ENCODE results near the gene BRINP3. TPM values are rescaled to one million over a fixed set of nuclear protein-coding genes. Genes with fewer than 3 reads are reported as not detected.
"Not testable (repeated sequence)": the region's sequence is repeated elsewhere in the genome, so short reads cannot be mapped to it uniquely, and the experiment has no call there.

BRINP3 gene
- total RNA-seq, 1 experiment from 2014 or later = not detected

DNA sequence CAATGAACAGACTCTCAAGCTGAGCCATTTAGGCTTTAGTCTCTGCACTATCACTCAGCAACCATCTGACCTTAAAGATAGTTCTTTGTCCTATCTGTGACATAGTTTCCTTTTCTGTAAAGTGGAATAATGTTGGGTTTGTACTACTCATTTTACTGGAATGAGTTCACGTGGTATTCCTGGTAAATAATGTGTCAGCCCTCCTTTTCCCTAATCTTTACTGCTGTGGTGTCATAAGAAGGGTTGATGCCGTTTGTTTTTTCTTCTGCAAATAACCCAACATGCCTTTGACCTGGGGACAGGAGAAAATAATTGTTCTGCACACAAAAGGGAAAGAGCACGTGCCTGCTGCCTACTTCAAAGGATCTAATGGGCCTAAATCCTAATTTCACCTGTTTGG lies 297.8 kb downstream of the BRINP3 start:
- DNase-seq (ENCODE audit: low read depth) = no peak

DNA sequence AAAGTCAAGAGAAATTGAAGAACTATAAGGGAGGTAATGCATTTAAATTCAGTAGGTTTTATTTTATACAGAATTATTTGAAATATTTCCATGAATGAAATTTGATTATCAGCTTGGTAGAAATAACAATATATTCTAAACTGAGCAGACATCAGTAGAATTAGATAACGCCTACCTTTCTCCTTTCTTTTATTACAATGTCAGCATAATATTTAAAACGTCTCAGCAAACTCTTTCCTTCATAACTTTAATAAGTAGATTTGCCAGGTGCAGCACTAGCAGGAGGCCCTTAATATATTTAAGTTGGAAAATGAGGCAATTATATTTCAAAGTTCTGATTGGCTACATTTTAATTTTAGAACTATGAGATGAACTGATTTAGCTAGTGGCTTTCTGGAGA lies 298.8 kb downstream of the BRINP3 start:
- no peak for DNase-seq (ENCODE audit: low read depth)

DNA sequence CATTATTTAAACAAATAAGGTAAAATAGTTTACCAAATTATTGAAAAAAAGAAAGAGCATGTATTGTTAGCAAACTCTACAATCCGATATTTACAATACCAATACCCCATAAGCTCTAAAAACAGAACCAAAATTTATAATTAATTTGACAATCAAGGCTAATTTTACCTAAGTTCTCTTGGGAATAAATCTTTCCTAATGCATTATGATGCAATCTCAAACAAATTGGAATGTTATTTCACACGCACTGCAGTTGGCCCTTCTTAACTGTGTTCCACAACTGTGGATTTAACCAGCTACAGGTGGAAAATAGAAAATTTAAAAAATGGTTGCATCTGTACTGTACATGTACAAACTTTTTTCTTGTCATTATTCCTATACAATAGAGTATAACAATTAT lies 300.1 kb downstream of the BRINP3 start:
- no peak for DNase-seq (ENCODE audit: low read depth)

DNA sequence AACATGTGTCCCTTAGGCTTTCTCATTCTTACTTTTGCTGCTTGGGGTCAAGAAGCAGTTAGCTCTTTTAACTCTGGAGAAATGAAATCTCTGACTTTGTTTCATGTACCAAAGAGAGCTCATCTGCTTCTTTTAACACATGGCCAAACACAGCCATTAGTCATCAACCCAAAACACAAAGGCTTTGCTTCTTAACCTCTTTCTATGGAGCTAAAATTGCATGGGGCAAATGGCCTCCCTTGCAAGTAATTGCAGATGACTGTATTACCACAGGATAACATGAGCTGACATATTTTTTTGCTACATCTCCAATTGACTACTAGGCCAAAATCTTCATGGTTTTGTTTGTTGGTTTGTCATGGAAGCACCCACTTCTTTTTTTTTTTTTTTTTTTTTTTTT lies 300.9 kb downstream of the BRINP3 start:
- DNase-seq (ENCODE audit: low read depth) = peak; percentile 6

DNA sequence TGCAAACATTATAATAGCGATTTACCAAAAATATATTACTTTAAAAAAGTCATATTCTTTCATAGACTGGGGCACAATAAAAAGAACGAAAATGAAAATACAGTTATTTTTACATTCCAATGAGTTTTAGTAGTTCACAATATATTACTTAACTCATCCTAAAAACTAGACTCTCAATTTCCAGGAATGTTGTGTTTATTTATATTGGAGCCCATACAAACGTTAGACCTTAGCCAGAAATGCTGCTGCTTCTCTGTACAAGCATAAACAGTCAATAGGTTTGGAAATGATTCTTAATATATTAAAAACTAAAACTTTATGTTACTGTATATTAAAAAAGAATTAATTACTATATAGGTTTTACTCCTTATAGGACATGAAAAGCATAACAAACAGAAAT lies 302.3 kb downstream of the BRINP3 start:
- DNase-seq (ENCODE audit: low read depth) = no peak

DNA sequence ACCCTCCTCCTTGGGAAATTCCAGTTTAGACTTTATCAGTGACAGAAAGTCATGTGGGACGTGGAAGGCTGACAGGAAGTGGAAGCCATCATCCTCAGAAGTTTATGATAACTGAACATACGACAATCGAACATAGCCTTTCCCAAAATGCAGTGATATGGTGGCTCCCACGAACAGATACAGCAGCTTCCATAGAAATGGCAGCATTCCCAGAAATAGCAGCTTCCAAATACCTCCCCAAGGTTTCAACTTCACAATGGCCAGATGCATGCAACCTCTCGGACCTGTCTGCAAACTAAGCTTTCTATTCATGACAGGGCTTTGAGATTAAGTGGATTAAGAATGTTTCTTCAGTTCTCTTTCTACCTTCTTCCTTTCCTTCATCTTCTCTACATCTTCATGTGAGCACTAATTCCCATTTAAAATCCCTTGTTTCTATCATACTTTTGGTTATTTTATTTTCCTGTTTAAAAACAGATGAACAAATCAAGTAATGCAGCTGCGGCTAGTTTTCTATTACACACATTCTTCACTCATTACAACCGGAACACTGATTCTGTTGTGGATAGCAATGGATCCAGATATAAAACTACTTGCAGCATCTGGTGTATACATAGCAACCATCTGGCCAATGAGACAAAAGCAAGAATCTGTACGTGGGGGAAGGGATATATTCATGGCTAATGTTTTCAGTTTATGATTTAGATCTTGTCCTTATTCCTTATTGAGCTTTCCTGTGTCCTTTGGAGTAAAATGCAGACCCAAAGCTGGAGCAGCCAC lies 304.8 kb downstream of the BRINP3 start:
- peak; percentile 10 for DNase-seq (ENCODE audit: low read depth)

DNA sequence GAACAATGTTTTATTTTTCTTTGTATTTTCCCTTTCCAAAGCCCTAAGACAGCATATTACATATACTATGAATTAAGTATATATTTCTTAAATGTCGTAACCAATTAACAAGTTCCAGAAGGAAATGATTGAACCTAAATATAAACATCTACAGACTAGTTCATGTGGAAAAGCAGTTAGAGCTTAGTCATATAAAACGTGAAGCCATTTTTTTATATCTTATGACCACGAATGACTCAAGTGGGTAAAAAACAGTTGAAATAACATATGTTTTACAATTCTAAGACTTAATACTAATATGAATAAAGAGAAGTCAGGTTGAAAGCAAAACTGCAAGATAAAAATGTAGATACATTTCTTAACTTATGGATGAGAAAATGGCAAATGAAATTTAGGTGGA lies 307.3 kb downstream of the BRINP3 start:
- DNase-seq (ENCODE audit: low read depth) = no peak

DNA sequence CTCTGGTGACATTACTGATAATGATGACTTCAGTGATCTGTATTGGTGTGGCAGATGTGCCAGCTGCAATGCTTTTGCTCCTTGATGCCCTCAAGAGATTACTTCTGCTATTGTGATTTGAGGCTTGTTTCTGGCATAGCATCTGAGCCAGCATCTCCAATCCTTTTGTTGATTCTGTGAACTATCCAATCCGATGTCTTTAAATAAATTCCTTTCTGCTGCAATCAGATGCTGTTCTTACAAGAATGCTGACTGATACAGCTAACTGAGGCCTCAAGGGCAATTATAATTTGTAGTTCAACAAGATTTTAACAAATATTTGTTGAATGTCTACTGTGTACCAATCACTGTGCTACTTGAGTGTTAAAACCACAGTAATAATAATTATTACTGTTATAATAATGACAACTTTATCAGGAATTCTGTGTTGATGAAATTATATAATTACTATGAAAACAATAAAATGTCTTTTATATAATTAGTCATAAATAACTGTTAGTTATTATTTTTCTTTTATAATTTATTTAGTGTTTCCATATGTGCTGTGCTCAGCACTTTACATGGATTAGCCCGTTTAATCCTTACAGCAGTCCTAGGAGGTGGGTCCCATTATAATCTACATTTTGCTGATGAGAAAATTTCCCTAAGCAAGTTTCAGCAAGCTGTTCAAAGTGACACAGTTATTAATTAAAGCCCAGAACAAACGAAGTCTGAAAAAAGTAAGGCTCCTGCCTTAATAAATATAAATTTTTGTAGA lies 308.2 kb downstream of the BRINP3 start:
- DNase-seq (ENCODE audit: low read depth) = no peak

DNA sequence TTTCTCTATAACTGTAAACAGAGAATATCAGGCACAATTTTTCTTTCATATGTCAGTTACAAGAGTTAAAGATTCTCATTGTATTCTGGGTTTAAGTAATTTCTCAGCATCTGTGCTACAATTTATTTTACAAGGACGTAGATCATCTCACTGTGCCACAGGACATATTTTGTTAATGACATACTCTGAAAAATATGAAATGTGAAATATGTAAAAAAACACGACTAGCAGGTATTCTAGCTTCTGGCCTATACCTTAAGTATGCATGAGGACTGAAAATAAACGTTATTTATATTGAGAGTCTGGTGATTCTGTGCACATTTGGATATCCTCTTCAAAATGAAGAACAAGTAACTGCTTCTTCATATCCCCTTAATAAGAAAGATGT lies 308.8 kb downstream of the BRINP3 start:
- no peak for DNase-seq (ENCODE audit: low read depth)

DNA sequence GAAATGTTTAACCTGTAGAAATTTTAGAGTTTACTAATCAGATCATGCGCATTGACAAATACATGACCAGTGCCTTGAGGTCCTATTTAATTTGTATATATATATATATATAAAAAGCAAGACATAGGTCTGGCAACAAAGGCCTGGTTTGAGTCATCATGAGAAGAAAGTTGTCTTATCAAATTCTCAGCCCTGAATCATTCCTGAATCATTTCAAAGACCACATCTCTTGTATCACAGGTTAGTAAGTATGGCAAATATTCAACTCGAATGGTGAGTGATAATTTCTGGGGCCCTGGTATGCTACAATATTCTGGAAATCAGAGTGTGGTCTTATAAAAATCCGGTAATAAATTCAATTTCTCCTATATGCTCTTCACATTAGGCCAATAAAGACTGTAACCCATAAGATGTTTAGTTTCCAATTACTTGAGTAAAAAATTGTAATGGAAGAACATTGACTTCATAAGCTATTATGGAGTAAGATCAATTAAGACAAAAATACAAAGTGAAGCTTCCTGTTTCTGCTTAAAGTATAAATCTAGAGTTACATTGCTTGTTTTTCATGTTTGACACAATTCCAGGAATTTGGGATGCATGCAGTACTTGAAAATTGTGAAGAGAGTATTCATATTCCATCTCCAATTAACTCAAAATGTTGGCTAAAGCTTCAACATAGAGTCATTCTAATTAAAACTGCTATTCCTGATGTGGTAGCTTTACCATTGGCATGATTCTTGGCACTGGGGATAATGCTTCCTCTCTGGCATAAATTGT lies 309.4 kb downstream of the BRINP3 start:
- DNase-seq (ENCODE audit: low read depth) = peak; percentile 5

DNA sequence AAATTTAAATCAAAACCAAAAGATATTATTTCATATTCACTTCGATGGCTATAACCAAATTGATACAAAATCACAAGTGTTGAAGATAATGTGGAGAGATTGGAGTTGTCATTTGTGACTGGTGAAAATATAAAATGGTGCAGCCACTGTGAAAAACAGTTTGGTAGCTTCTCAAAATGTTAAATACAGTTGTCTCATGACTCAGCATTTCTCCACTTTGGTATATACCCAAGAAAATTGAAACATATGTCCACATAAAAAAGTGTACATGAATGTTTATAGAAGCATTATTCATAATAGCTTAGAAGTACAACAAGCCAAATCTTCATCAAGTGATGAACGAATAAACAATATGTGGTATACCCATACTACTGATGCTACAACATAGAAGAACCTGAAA lies 318.5 kb downstream of the BRINP3 start:
- DNase-seq (ENCODE audit: low read depth) = no peak

DNA sequence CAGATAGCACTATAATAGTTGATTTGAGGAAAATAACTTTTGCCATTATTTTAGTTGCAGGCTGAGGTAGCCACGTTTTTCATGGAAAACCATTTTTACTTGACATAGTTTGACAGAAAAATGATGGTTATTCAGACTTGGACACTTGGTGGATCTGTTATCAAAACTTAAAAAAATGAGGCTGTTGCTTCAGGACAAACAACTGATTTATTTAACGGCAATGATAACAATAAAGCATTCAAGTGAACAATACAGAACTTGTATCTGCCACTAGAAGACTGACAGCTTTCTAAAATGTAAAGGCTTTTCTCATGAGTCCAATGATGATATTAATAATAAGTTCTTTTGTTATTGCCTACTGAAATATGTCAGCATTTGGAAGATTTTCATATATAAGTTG lies 322.9 kb downstream of the BRINP3 start:
- DNase-seq (ENCODE audit: low read depth) = no peak

DNA sequence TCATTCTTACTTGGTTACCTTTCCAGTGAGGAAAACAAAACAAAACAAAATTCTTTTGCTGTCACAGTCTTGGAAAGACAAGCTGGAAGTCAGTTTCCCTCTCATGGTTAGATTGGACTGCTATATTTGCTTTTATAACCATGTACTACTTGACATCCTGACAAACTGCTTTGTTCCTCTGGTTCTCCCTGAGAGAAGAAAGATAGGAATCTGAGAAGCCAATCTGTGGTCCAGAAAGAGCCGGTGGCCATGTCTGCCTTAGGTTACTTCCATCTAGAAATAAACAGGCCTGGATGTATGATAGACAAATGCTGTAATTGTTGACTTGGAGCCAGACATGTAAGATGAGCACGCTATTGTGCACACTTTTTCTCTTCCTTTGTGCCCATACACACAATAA lies 330.0 kb downstream of the BRINP3 start:
- no peak for DNase-seq (ENCODE audit: low read depth)

DNA sequence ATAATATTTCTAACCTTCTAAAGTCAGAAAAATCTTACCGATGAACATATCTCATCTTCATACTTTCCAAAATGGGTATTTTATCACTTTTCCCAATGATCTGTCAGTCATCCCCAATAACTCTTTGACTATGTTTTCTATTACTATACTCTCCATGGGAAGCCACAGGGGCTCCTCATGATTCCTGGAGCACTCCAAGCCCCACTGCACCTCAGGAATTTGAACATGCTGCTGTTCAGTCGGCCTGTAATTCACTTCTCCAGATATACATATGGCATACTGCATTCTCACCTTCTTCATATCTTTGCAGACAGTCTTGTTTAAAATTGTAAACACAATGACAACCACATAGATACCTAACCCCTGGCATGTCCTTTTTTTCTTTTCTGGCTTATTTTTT lies 333.0 kb downstream of the BRINP3 start:
- no peak for DNase-seq (ENCODE audit: low read depth)

DNA sequence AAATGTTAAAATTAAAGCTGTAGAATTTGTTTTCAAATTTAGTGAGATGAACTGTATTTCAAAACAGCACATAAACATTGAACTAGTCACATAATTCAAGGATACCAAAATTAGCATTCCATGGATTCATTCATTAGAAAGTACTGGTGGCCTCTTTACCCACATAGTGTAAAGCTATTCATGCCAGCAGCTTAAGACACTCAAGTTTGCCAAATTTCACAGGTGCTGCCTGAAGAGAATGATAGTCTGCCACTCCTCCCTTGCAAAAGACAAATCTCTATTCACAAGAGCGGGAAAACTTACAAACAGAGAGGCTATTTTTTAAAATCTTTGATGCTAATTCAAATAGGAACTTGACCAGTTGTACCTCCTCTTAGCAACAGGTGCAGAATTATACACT lies 337.0 kb downstream of the BRINP3 start:
- no peak for DNase-seq (ENCODE audit: low read depth)

DNA sequence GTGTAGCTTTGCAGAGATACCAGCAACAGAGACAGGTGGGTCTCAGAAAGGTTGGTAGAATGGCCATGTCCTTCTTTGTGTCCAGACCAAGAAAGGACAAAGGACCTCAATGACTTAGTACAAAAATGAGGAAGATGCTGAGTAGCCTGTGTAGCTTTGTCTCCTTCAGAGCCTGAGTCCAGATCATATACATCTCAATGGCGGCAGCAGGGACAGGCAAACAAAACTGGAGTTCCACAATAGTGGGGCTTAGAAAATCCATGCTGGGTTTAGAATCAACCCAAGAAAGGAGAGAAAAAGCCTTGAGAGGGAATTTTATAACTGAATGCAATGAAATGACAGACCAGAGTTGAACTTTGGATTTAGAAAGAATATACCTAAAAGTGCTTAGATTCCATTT lies 339.0 kb downstream of the BRINP3 start:
- DNase-seq (ENCODE audit: low read depth) = no peak

DNA sequence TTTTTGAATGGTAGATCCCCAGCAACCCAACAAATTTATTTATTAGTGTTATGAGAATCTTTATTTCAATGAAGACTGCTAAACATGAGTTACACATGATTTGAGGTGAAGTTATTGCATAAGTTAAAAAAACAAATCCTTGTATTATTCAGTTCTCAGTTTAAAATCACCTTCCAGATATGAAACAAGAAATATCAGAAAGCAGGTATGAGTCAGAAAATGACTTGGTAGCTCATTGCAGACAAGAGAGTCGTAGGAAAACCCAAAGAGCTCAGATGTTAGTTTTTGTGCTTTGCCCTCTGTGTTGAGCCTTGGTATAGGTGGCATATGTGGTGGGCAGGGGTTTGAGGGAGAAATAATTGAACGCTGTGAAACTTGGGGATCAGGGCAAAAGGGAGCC lies 339.4 kb downstream of the BRINP3 start:
- no peak for DNase-seq (ENCODE audit: low read depth)

DNA sequence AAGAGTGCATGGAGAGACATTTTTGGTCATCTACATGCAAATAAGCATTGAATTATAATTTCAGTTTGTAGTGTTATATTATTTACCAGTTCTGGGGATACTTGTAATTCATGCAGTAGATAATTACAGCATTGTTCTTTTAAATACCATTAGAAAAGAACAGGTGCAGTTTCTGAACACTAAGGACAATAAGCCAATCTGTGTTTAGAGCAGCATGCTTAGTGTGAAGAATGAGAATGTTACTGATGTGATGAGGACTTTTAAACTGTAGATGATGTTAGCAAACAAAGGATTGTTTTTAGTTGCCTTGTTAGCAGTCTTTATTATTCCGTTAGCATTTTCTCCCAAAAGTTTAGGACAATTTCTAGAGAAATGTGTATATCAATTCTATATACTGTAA lies 348.3 kb downstream of the BRINP3 start:
- DNase-seq (ENCODE audit: low read depth) = no peak

DNA sequence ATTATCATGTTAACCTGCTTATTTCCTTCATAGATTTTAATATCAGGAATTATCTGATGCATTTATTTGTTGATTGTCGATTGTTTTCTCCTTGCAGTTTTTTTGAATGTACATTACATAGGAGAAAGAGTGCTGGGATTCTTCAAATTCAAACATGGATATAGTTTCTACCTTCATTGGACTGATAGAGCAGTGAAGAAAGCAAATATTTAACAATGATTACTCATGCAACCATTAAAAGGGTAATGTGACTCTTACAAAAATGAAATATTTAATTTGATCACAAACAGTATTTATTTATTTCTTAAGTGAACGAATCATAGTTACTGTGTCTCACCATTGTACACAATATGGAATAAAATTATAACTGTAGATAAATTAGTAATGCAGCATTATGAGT lies 350.9 kb downstream of the BRINP3 start:
- no peak for DNase-seq (ENCODE audit: low read depth)

DNA sequence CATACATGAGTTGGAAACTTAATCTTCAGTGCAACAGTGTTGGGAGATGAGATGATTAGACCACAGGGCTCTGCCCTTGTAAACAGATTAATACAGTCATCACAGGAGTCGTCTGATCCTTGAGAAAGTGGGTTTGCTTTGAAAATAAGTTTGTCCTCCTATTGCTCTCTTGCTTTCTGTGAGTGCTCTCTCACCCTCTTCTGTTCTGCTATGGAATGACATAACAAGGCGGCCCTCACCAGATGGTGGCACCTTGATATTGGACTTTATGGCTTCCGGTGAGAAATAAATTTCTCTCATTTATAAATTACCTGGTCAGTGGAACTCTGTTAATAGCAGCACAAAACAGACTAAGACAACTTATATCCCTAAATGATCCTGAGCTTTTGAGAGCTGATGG lies 353.6 kb downstream of the BRINP3 start:
- no peak for DNase-seq (ENCODE audit: low read depth)

DNA sequence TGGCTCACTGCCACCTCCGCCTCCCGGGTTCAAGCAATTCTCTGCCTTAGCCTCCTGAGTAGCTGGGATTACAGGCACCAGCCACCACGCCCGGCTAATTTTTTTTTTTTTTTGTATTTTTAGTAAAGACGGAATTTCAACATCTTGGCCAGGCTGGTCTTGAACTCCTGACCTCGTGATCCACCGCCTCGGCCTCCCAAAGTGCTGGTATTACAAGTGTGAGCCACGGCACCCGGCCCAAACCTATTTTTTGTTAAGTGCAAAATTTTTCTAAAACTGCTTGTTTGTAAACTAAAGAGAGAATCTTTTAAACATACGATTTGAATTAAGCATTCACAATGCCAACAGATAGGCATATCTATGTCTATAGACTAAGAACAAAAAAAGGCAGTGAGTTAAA lies 357.1 kb downstream of the BRINP3 start:
- not testable (repeated sequence) for DNase-seq (ENCODE audit: low read depth)

DNA sequence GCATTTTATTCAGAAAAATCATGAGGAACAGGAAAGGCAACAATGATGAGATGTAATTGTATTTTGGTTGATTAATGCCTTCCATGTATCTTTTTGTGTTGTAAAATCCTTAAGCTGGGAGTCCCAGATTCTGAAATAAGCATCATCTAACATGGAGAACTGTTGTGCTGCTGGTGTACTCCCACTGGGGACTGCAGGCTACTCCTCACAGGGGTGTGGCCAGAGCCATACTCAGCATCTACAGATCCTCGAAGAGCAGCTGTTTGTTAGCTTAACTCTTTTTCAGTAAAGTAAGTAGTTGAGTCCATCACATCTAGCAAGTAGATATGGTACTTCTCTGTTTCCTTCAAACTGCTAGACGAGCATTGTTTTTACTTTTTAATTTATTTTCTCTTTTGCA lies 358.0 kb downstream of the BRINP3 start:
- DNase-seq (ENCODE audit: low read depth) = no peak

DNA sequence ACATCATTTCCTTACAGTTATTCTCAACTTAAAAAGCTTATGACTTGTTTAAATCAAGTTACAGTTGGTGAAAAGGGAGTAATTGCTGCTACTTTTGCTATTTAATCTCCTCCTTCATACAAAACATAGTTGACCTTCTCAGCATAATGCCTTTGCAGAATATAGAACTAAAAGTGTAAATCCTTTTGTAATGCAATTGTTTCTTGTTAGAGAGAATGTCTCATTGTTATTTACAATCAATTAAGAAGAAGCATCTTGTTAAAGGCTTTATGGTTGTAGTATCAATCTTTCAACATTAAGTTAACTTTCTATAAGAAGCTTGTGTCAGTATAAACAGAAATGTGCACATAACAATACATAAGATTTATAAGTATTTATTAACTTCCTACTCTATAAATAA lies 360.7 kb downstream of the BRINP3 start:
- DNase-seq (ENCODE audit: low read depth) = no peak
